D721Med (cell line): ENCODE data around the gene METTL14.

Experiments used
- DNase-seq: peaks from one replicate; pipeline ENCODE4 v3.0.0; 2011; ENCODE audit warnings: low spot score; ENCODE audit not compliant: insufficient read length
- FAIRE-seq: peaks from 2 replicates; lab custom pipeline; 2011; peaks lifted over from hg19 to GRCh38; lab: Jason Lieb, UNC
- TF ChIP-seq, protein P1 (sequence below): IDR thresholded peaks from 2 replicates; pipeline ENCODE4 v1.5.1; 2012; ENCODE audit warnings: mild to moderate bottlenecking, control low read depth; ENCODE audit not compliant: insufficient read depth; ENCODE audit errors: missing control alignments

METTL14 gene

GRCh38 chr4:118757761-118758251 lies 72.6 kb downstream of the METTL14 start:
- TF ChIP-seq, protein P1, sequence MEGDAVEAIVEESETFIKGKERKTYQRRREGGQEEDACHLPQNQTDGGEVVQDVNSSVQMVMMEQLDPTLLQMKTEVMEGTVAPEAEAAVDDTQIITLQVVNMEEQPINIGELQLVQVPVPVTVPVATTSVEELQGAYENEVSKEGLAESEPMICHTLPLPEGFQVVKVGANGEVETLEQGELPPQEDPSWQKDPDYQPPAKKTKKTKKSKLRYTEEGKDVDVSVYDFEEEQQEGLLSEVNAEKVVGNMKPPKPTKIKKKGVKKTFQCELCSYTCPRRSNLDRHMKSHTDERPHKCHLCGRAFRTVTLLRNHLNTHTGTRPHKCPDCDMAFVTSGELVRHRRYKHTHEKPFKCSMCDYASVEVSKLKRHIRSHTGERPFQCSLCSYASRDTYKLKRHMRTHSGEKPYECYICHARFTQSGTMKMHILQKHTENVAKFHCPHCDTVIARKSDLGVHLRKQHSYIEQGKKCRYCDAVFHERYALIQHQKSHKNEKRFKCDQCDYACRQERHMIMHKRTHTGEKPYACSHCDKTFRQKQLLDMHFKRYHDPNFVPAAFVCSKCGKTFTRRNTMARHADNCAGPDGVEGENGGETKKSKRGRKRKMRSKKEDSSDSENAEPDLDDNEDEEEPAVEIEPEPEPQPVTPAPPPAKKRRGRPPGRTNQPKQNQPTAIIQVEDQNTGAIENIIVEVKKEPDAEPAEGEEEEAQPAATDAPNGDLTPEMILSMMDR, result no peak
- FAIRE-seq (no peak), DNase-seq (no peak)

GRCh38 chr4:118758293-118758692 lies 73.1 kb downstream of the METTL14 start:
- FAIRE-seq, result no peak
- TF ChIP-seq, protein P1, result no peak
- DNase-seq, result no peak

- DNase-seq (no peak), FAIRE-seq (no peak)
- TF ChIP-seq, protein P1, result no peak
Measured at GRCh38 chr4:118759481-118759880, 74.3 kb downstream of the METTL14 start.

DNA sequence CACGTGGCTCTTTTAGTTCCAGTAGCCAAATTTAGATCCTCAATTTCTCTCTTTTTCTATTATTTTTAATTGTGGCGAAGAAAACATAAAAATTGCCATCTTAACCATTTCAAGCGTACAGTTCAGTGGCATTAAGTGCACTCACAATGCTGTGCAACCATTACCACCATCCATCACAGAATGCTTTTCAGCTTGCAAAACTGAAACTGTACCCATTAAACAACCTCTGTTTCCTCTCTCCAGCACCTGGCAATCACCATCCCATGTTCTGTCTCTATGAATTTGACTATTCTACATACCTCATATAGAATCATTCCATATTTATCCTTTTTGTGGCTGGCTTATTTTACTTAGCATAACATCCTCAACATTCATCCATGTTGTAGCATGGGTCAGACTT lies 74.9 kb downstream of the METTL14 start:
- FAIRE-seq (no peak), DNase-seq (no peak)
- TF ChIP-seq, protein P1, result no peak

GRCh38 chr4:118760493-118760892 lies 75.3 kb downstream of the METTL14 start:
- no peak for FAIRE-seq
- DNase-seq, result no peak
- TF ChIP-seq, protein P1, result no peak

GRCh38 chr4:118761397-118762016 lies 76.3 kb downstream of the METTL14 start:
- FAIRE-seq, result no peak

GRCh38 chr4:118762155-118762554 lies 77.0 kb downstream of the METTL14 start:
- FAIRE-seq, result no peak
- DNase-seq, result no peak

More at GRCh38 chr4:118761397-118762016, 76.3 kb downstream of the METTL14 start:
- TF ChIP-seq, protein P1, result no peak
- DNase-seq, result no peak

More at GRCh38 chr4:118762155-118762554, 77.0 kb downstream of the METTL14 start:
- TF ChIP-seq, protein P1, result no peak
